Astrocyte (in vitro differentiated cells and primary cell): ENCODE results near the gene DNM1.

ENCODE experiments used
- EZH2 ChIP-seq: IDR thresholded peaks from 2 replicates; pipeline ENCODE4 v1.6.1; 2012; ENCODE audit warnings: mild to moderate bottlenecking, low read length, inconsistent platforms; ENCODE audit not compliant: insufficient read depth
- TF ChIP-seq, protein P1 (sequence below): IDR thresholded peaks from 2 replicates; pipeline ENCODE4 v1.5.1; 2011; ENCODE audit warnings: low read depth, mild to moderate bottlenecking, inconsistent platforms, low read length, moderate library complexity; ENCODE audit not compliant: insufficient read depth

DNA sequence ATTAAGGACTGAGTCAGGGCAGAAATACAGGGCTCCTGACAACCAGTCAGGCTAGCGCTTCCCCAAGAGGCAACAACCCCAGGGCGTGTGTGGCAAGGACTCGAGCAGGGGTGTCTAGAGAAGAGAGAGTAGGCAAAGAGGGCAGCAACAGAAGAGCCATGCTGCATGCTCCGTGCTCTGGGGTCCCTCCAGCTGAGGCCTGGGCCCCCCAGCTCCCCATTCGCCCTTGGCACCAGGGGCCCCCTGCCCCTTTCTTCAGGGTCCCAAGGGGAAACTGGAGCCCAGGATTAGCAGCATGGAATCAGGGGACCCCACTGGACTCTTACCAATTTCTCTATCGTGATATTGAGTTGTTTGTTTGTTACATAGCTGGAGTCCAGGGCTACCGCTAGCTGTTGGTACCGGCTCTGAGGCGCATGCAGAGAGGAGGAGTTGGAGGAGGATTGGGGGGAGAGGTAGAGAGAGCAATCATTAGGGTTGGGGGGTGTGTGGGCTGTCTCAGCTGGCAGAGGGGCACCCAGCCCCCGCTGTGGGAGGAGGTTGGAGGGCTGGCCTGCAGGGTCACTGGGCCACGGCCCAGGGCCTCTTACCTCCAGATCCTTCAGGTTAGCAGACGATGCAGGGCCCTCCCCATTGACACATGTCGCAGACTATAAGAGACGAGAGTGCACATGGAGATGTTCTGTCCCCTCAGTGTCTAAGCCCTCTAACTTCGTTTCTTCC is 63.9 kb downstream of the DNM1 start:
- TF ChIP-seq, protein P1, sequence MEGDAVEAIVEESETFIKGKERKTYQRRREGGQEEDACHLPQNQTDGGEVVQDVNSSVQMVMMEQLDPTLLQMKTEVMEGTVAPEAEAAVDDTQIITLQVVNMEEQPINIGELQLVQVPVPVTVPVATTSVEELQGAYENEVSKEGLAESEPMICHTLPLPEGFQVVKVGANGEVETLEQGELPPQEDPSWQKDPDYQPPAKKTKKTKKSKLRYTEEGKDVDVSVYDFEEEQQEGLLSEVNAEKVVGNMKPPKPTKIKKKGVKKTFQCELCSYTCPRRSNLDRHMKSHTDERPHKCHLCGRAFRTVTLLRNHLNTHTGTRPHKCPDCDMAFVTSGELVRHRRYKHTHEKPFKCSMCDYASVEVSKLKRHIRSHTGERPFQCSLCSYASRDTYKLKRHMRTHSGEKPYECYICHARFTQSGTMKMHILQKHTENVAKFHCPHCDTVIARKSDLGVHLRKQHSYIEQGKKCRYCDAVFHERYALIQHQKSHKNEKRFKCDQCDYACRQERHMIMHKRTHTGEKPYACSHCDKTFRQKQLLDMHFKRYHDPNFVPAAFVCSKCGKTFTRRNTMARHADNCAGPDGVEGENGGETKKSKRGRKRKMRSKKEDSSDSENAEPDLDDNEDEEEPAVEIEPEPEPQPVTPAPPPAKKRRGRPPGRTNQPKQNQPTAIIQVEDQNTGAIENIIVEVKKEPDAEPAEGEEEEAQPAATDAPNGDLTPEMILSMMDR: no peak
- TF ChIP-seq EZH2: no peak
